ENCODE results near the gene NOL9. TPM values are rescaled to one million over a fixed set of nuclear protein-coding genes. Genes with fewer than 3 reads are reported as not detected.

Gene NOL9
- total RNA-seq (2022; extraction: Qiagen RNA extraction; ENCODE audit: low read depth): 3.8 to 6.0 TPM (median 5.4 TPM) in 5 replicates

DNA sequence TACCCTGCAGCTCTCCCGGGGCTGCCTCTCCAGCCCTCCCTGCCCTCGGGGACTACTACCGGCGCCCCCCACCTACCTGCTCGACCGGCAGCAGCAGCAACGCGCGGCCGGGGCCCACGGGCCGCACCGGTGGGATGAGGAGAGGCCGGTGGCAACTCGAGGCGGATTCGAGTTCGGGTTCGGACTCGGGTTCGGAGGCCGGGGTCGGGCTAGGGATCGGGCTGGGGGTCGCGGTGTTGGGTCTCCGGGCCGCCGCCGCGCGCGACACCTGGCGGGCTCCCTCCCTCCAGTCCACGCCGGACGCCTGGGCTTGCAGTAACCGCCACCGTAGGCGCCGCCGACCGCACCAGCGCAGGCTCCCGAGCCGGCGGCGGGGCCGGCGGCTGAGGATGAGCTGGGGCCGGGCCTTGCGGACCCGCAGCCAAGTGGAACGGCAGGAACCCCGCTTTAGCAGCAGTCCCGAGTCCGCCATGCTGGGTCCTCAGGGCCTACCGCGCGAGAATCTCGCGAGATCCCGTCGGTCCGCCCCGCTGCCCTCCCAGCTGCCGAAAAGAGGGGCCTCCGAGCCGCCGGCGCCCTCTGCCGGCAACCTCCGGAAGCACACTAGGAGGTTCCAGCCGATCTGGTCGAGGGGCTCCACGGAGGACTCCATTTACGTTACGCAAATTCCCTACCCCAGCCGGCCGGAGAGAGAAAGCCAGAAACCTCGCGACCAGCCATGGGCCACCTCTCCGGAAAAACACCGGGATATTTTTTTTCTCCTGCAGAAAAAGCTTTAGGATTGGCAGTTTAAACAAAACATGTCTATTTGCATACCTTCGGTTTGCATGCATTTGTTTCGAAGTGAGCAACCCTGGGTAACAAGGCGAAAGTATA is at the start of gene NOL9:
NOL9 (minus strand) TSS at position 483 of the 876 bp plus-strand sequence; CDS start at position 472, 11 bp downstream.

DNA sequence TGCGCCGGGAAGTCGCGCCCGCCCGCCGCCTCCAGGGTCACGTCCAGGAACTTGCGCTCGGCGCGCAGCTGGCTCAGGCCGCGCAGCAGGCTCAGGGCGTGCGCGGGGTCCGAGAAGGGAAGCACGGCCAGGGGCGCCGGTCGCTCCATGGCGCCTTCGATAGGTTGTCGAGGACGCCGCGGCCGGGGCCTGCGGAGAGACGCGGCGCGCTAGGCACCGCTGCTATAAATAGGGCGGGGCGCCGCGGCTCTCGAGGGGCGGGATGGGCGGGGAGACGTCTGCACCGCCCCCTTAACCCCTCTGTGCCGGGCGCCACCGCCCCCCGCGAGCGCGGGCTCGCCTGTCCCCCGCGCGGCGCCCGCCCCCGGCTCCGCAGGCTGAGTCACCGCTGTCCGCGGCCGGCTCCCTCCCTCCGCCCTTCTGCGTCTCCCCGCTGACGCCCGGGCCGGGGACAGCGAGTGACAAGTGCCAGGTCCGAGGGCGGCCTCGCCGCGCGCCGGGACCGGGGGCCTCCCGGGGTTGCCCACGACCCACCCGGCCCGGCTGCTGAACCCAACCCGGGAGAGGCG is 48.4 kb upstream of the NOL9 start, which contains the start of gene KLHL21:
KLHL21 (minus strand) TSS at position 201 of the 569 bp plus-strand sequence; CDS start at position 149, 52 bp downstream.

DNA sequence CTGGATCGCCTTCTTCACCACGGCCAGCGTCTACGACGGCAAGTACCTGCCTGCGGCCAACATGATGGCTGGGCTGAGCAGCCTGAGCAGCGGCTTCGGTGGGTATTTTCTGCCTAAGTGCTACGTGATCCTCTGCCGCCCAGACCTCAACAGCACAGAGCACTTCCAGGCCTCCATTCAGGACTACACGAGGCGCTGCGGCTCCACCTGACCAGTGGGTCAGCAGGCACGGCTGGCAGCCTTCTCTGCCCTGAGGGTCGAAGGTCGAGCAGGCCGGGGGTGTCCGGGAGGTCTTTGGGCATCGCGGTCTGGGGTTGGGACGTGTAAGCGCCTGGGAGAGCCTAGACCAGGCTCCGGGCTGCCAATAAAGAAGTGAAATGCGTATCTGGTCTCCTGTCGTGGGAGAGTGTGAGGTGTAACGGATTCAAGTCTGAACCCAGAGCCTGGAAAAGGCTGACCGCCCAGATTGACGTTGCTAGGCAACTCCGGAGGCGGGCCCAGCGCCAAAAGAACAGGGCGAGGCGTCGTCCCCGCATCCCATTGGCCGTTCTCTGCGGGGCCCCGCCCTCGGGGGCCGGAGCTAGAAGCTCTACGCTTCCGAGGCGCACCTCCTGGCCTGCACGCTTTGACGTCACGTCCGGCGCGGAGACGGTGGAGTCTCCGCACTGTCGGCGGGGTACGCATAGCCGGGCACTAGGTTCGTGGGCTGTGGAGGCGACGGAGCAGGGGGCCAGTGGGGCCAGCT is 25.2 kb upstream of the NOL9 start, which contains the start of gene ZBTB48:
ZBTB48 (plus strand) TSS at position 621 of the 745 bp plus-strand sequence. CDS start 616 bp downstream, outside the sequence.

DNA sequence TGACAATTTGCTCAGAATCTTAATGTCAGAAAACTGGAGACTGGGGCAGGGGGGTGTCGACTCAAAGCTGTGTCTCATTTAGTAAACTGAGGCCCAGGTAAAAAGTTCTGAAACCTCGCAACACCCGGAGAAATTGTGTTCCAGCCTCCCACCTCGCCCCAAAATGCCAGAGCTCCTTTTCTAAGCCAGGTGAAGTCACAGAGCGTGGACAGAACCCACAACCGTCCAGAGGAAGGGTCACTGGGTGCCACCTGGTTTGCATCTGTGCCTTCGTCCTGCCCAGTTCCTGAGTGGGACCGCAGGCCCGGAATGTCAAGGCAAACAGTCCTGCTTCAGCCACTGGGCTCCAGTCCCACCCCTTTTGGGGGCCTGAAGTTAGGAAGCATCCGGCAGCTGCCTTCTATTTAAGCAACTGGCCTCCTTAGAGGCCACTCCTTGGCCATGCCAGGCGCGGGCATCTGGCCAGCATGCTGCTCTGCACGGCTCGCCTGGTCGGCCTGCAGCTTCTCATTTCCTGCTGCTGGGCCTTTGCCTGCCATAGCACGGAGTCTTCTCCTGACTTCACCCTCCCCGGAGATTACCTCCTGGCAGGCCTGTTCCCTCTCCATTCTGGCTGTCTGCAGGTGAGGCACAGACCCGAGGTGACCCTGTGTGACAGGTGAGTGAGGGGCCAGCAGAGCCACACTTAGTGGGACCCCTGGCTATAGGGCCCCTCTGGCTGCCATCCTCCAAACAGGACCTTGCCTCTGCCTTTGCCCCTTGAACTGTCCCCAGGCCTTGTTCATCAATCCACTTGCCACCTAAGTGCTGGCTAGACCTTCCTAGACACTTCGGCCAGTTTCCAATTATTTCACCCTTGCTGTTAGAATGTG is 830 bp upstream of the NOL9 start, which contains the start of gene TAS1R1:
TAS1R1 (plus strand) TSS at position 401 of the 872 bp plus-strand sequence; CDS start at position 468, 67 bp downstream.

DNA sequence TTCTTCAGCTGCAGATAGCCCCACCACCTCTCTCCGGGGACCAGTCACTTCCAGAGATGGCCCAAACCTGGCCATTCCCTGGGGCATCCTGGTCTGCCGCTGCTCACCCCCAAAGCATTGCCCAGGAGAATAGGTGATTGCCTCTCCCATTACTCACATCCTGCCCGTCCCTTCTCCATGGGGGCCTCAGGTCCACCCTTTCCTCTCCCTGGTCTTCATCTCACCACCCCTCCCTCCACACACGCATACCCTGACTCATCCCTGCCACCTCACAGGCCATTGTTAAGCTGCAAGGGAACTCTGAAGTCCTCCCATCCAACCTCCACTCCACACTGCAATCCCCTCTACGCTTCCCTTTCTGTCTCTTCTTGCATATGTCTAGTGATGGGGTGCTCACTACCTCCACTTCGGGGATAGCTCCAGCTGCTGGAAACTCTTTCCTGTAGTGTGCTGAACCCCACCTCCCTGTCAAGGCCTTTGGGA is 62.8 kb downstream of the NOL9 start, which contains the start of gene PLEKHG5:
PLEKHG5 (minus strand) TSS at position 188 of the 483 bp plus-strand sequence. CDS start 14,096 bp downstream, outside the sequence.

Other genes with a start within 250 kb of the NOL9 start
- 56.2 to 75.5 TPM (median 71.0 TPM) in 5 replicates for gene ACOT7, start 160.7 kb downstream of the NOL9 start, total RNA-seq (2022; extraction: Qiagen RNA extraction; ENCODE audit: low read depth)
- 2.1 to 4.3 TPM (median 3.1 TPM) in 5 replicates for gene HES2, start 134.6 kb downstream of the NOL9 start, total RNA-seq (2022; extraction: Qiagen RNA extraction; ENCODE audit: low read depth)
- 0.37 to 0.79 TPM (median 0.58 TPM) in 4 of 5 replicates, not detected in the other for gene ESPN, start 129.7 kb downstream of the NOL9 start, total RNA-seq (2022; extraction: Qiagen RNA extraction; ENCODE audit: low read depth)
- gene TNFRSF25, start 88.3 kb downstream of the NOL9 start, total RNA-seq (2022; extraction: Qiagen RNA extraction; ENCODE audit: low read depth): 2.9 to 3.9 TPM (median 3.7 TPM) in 5 replicates
- 2.4 to 4.1 TPM (median 3.9 TPM) in 5 replicates for gene PLEKHG5, start 62.8 kb downstream of the NOL9 start, total RNA-seq (2022; extraction: Qiagen RNA extraction; ENCODE audit: low read depth)
- not detected in 5 replicates for gene TAS1R1, start 794 bp upstream of the NOL9 start, total RNA-seq (2022; extraction: Qiagen RNA extraction; ENCODE audit: low read depth)
- 12.2 to 16.4 TPM (median 13.7 TPM) in 5 replicates for gene ZBTB48, start 25.5 kb upstream of the NOL9 start, total RNA-seq (2022; extraction: Qiagen RNA extraction; ENCODE audit: low read depth)
- 25.1 to 37.1 TPM (median 27.9 TPM) in 5 replicates for gene KLHL21, start 48.4 kb upstream of the NOL9 start, total RNA-seq (2022; extraction: Qiagen RNA extraction; ENCODE audit: low read depth)
- gene PHF13, start 59.2 kb upstream of the NOL9 start, total RNA-seq (2022; extraction: Qiagen RNA extraction; ENCODE audit: low read depth): 8.4 to 11.6 TPM (median 10.4 TPM) in 5 replicates
- 14.5 to 19.5 TPM (median 19.1 TPM) in 5 replicates for gene THAP3, start 70.4 kb upstream of the NOL9 start, total RNA-seq (2022; extraction: Qiagen RNA extraction; ENCODE audit: low read depth)
- 34.9 to 38.2 TPM (median 36.8 TPM) in 5 replicates for gene DNAJC11, start 147.3 kb upstream of the NOL9 start, total RNA-seq (2022; extraction: Qiagen RNA extraction; ENCODE audit: low read depth)
- gene CAMTA1, start 230.9 kb upstream of the NOL9 start, total RNA-seq (2022; extraction: Qiagen RNA extraction; ENCODE audit: low read depth): 63.7 to 75.6 TPM (median 69.4 TPM) in 5 replicates